Adrenal gland (tissue), 5 donors: ENCODE measurements around the gene GALNT1.

ENCODE experiments used
- CTCF ChIP-seq, 6 experiments: fragments of 450-650 bp in 4 of 6; fragments of 200-600 bp in 2 of 6; sonication (generic) in 1 of 6; IDR thresholded peaks; 1 replicate in 5 of 6; 2 replicates in 1 of 6; pipeline versions ENCODE4 v1.5.1 to v1.8.0; 2016 to 2021; ENCODE audit warnings: antibody characterized with exemption in 6 of 6, mild to moderate bottlenecking in 2 of 6, moderate library complexity in 1 of 6
- POLR2A ChIP-seq, 2 donors: fragments of 450-650 bp; IDR thresholded peaks; one replicate each; pipeline ENCODE4 v1.6.1; 2017; ENCODE audit warnings: antibody characterized with exemption in 2 of 2, mild to moderate bottlenecking in 2 of 2, moderate library complexity in 1 of 2
- donor health status: DM: no; HTN: no; CAD: no.

- no peak for TF ChIP-seq CTCF (IDR thresholded peaks at IDR 0.05)
- TF ChIP-seq POLR2A (IDR thresholded peaks at IDR 0.05) = no peak
Measured at GRCh38 chr18:35680139-35680551, 98.6 kb downstream of the GALNT1 start.
